AG20443 (cell line): ENCODE data around the gene YWHAE.
A peak's percentile ranks its signal among the peaks of the same experiment; 100 is the strongest.
"Not testable (repeated sequence)": the region's sequence is repeated elsewhere in the genome, so short reads cannot be mapped to it uniquely, and the experiment has no call there.

ENCODE experiments used
- DNase-seq: peaks from one replicate; pipeline ENCODE4 v3.0.0; 2012; ENCODE audit warnings: low spot score, mixed read lengths

Gene YWHAE

GRCh38 chr17:1412185-1413110 is 12.4 kb upstream of the YWHAE start:
- DNase-seq, result no peak

- DNase-seq, result no peak
These were observed 2.2 kb upstream of the YWHAE start for GRCh38 chr17:1402262-1402586.

- DNase-seq, result peak; percentile 36
These were observed 917 bp downstream of the YWHAE start for GRCh38 chr17:1398931-1399678.

- DNase-seq, result no peak
These were observed 2.0 kb downstream of the YWHAE start for GRCh38 chr17:1398028-1398427.

GRCh38 chr17:1395876-1396665 is 4.0 kb downstream of the YWHAE start:
- DNase-seq, result not testable (repeated sequence)

GRCh38 chr17:1391577-1391976 is 8.4 kb downstream of the YWHAE start:
- no peak for DNase-seq

GRCh38 chr17:1390432-1391367 is 9.3 kb downstream of the YWHAE start:
- peak; percentile 23 for DNase-seq

- not testable (repeated sequence) for DNase-seq
These were observed 12.4 kb downstream of the YWHAE start for GRCh38 chr17:1387490-1388227.

GRCh38 chr17:1386675-1387190 is 13.3 kb downstream of the YWHAE start:
- DNase-seq, result not testable (repeated sequence)

GRCh38 chr17:1386265-1386664 is 13.8 kb downstream of the YWHAE start:
- DNase-seq, result no peak

GRCh38 chr17:1385861-1386260 is 14.2 kb downstream of the YWHAE start:
- DNase-seq, result no peak

- DNase-seq, result no peak
These were observed 15.1 kb downstream of the YWHAE start for GRCh38 chr17:1384905-1385435.

GRCh38 chr17:1379930-1380313 is 20.1 kb downstream of the YWHAE start:
- DNase-seq, result no peak

- DNase-seq, result no peak
These were observed 20.7 kb downstream of the YWHAE start for GRCh38 chr17:1379208-1379929.

GRCh38 chr17:1378476-1378860 is 21.6 kb downstream of the YWHAE start:
- DNase-seq, result not testable (repeated sequence)

GRCh38 chr17:1377334-1377733 is 22.7 kb downstream of the YWHAE start:
- no peak for DNase-seq

- DNase-seq, result no peak
These were observed 24.0 kb downstream of the YWHAE start for GRCh38 chr17:1376061-1376460.

- no peak for DNase-seq
These were observed 24.4 kb downstream of the YWHAE start for GRCh38 chr17:1375615-1376014.

- DNase-seq, result no peak
These were observed 25.4 kb downstream of the YWHAE start for GRCh38 chr17:1374431-1375177.
